Gastrocnemius medialis (tissue), 4 donors: ENCODE measurements around the gene PIEZO1.

Experiments used
- POLR2A ChIP-seq, 2 donors: fragments of 450-650 bp; IDR thresholded peaks; one replicate each; pipeline ENCODE4 v1.6.1; 2017; ENCODE audit warnings: antibody characterized with exemption in 2 of 2, mild to moderate bottlenecking in 2 of 2, moderate library complexity in 2 of 2
- TF ChIP-seq, protein P1 (sequence below), 5 experiments: fragments of 450-650 bp in 3 of 5; fragments of 200-600 bp in 2 of 5; sonication (generic) in 2 of 5; IDR thresholded peaks in 4 of 5; conservative IDR thresholded peaks in 1 of 5; 1 replicate in 4 of 5; 2 replicates in 1 of 5; pipeline ENCODE4 v1.5.1; 2016 to 2019; ENCODE audit warnings: antibody characterized with exemption in 5 of 5, mild to moderate bottlenecking in 3 of 5, moderate library complexity in 3 of 5

DNA sequence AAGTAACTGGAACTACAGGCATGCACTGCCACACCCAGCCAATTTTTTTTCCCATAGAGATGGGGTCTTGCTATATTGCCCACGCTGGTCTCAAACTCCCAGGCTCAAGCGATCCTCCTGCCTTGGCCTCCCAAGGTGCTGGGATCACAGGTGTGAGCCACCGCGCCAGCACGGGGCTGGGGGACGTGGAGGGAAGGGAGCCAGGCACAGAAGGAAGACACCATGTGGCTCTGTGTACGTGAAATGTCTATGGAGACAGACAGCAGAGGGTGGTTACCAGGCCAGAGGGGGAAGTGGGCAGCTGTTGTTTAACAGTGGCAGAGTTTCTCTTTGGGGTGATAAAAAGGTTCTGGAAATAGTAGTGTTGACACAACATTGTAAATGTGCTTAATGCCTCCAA, 4.6 kb upstream of the PIEZO1 start:
- TF ChIP-seq, protein P1, sequence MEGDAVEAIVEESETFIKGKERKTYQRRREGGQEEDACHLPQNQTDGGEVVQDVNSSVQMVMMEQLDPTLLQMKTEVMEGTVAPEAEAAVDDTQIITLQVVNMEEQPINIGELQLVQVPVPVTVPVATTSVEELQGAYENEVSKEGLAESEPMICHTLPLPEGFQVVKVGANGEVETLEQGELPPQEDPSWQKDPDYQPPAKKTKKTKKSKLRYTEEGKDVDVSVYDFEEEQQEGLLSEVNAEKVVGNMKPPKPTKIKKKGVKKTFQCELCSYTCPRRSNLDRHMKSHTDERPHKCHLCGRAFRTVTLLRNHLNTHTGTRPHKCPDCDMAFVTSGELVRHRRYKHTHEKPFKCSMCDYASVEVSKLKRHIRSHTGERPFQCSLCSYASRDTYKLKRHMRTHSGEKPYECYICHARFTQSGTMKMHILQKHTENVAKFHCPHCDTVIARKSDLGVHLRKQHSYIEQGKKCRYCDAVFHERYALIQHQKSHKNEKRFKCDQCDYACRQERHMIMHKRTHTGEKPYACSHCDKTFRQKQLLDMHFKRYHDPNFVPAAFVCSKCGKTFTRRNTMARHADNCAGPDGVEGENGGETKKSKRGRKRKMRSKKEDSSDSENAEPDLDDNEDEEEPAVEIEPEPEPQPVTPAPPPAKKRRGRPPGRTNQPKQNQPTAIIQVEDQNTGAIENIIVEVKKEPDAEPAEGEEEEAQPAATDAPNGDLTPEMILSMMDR (IDR thresholded peaks at IDR 0.05 in 4 of 5, conservative IDR thresholded peaks at IDR 0.05 in 1 of 5), result no peak
- no peak for TF ChIP-seq POLR2A (IDR thresholded peaks at IDR 0.05)
